Smooth muscle cell of the coronary artery (primary cell): ENCODE data around the gene RNU2-1. TPM values are rescaled to one million over a fixed set of nuclear protein-coding genes. Genes with fewer than 3 reads are reported as not detected.

Experiments used
- total RNA-seq: library from RNA; depleted of rRNA; stranded (reverse); fragments of >200 nt; gene quantifications from 2 replicates; pipeline ENCODE4 v1.2.3, GENCODE V29; 2014; ENCODE audit warnings: low replicate concordance

Gene RNU2-1
- not detected in 2 replicates for total RNA-seq

GRCh38 chr17:43233877-43234276, at the start of gene RNU2-1:
Gene RNU2-1, minus strand, starts transcription at chr17:43233977.

GRCh38 chr17:43228020-43228782, 5.6 kb downstream of the RNU2-1 start, which contains the start of gene CCDC200:
Gene CCDC200, minus strand, starts transcription at chr17:43228623. Its CDS starts 69 bp downstream, at chr17:43228554.

GRCh38 chr17:43211480-43212402, 22.0 kb downstream of the RNU2-1 start, which contains the start of gene TMEM106A:
Gene TMEM106A, plus strand, starts transcription at chr17:43211875. Its CDS starts 1,167 bp downstream, at chr17:43213042.

Other genes starting within 250 kb of the RNU2-1 start
- gene RPL27, start 235.6 kb downstream of the RNU2-1 start, total RNA-seq, result 1,818 and 2,251 TPM in 2 replicates
- 17.7 and 20.4 TPM in 2 replicates for gene IFI35, start 227.2 kb downstream of the RNU2-1 start, total RNA-seq
- gene VAT1, start 211.6 kb downstream of the RNU2-1 start, total RNA-seq, result 139 and 934 TPM in 2 replicates
- 0.53 and 0.82 TPM in 2 replicates for gene RND2, start 208.7 kb downstream of the RNU2-1 start, total RNA-seq
- 3.7 and 5.0 TPM in 2 replicates for gene BRCA1, start 108.6 kb downstream of the RNU2-1 start, total RNA-seq
- 63.5 and 95.2 TPM in 2 replicates for gene NBR1, start 62.8 kb downstream of the RNU2-1 start, total RNA-seq
- 1.6 and 2.0 TPM in 2 replicates for gene TMEM106A, start 22.1 kb downstream of the RNU2-1 start, total RNA-seq
- not detected in 2 replicates for gene CCDC200, start 5.4 kb downstream of the RNU2-1 start, total RNA-seq
- gene ARL4D, start 165.0 kb upstream of the RNU2-1 start, total RNA-seq, result 15.7 and 26.8 TPM in 2 replicates
- gene DHX8, start 250.0 kb upstream of the RNU2-1 start, total RNA-seq, result 29.6 and 38.0 TPM in 2 replicates